ENCODE data around the gene PARVB. TPM values are rescaled to one million over a fixed set of nuclear protein-coding genes. Genes with fewer than 3 reads are reported as not detected.

PARVB gene
- total RNA-seq, 2 donors from 2014 or later = 7.3 to 9.2 TPM

DNA sequence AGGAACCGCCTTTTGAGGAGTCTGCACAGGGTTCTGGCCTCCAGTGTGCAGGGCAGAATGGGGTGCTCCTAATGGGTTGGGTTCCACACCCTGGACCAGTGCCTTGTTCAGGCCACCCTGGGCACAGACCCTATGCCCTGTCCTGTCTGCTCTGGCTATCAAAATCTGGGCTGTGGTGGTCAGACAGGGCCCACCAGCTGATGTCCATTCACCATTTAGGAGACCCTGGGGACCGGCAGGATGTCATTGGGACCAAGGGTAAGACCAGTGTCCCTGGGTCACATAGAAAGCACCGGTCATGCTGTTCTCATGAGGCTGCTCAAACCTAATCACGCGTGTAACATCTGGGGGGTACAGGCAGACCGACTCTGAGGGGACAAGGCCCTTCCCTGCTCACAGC lies 194.0 kb downstream of the PARVB start:
- Histone ChIP-seq H3K36me3 (replicated peaks in 1 of 2; ENCODE audit: insufficient read depth in 1 of 2, low read depth in 2 of 2) (no peaks in the 10 kb centered on the region), H3K27ac (no peak overlapping the region), H3K27me3 (no peaks in the 10 kb centered on the region), H3K9me3 (no peaks in the 10 kb centered on the region), H3K4me3 (no peak overlapping the region), H3K4me1 (no peaks in the 10 kb centered on the region)
- intact Hi-C loops (cut with DNase I) = no loop called here
- WGBS, 2 donors = 73 to 85% methylated on average over 5 to 6 of the region's 6 CpGs
- DNase-seq = no peak
- ATAC-seq = no peak
- TF ChIP-seq POLR2A (IDR thresholded peaks at IDR 0.05) = no peak
- TF ChIP-seq, protein P1, sequence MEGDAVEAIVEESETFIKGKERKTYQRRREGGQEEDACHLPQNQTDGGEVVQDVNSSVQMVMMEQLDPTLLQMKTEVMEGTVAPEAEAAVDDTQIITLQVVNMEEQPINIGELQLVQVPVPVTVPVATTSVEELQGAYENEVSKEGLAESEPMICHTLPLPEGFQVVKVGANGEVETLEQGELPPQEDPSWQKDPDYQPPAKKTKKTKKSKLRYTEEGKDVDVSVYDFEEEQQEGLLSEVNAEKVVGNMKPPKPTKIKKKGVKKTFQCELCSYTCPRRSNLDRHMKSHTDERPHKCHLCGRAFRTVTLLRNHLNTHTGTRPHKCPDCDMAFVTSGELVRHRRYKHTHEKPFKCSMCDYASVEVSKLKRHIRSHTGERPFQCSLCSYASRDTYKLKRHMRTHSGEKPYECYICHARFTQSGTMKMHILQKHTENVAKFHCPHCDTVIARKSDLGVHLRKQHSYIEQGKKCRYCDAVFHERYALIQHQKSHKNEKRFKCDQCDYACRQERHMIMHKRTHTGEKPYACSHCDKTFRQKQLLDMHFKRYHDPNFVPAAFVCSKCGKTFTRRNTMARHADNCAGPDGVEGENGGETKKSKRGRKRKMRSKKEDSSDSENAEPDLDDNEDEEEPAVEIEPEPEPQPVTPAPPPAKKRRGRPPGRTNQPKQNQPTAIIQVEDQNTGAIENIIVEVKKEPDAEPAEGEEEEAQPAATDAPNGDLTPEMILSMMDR (IDR thresholded peaks at IDR 0.05) = no peak

GRCh38 chr22:44219101-44219870 lies 195.2 kb downstream of the PARVB start:
- H3K27ac ChIP-seq = no peak overlapping the region
- H3K36me3 ChIP-seq (replicated peaks in 1 of 2; ENCODE audit: insufficient read depth in 1 of 2, low read depth in 2 of 2) = no peaks in the 10 kb centered on the region
- DNase-seq = no peak
- H3K4me3 ChIP-seq = no peak overlapping the region
- WGBS, 2 donors = 66 to 81% methylated on average over 9 to 21 of the region's 21 CpGs
- no peaks in the 10 kb centered on the region for H3K9me3 ChIP-seq
- intact Hi-C loops (cut with DNase I) = no loop called here
- ATAC-seq = no peak
- TF ChIP-seq, protein P1 (IDR thresholded peaks at IDR 0.05) = no peak
- TF ChIP-seq POLR2A (IDR thresholded peaks at IDR 0.05) = no peak
- no peaks in the 10 kb centered on the region for H3K27me3 ChIP-seq
- H3K4me1 ChIP-seq = no peaks in the 10 kb centered on the region

DNA sequence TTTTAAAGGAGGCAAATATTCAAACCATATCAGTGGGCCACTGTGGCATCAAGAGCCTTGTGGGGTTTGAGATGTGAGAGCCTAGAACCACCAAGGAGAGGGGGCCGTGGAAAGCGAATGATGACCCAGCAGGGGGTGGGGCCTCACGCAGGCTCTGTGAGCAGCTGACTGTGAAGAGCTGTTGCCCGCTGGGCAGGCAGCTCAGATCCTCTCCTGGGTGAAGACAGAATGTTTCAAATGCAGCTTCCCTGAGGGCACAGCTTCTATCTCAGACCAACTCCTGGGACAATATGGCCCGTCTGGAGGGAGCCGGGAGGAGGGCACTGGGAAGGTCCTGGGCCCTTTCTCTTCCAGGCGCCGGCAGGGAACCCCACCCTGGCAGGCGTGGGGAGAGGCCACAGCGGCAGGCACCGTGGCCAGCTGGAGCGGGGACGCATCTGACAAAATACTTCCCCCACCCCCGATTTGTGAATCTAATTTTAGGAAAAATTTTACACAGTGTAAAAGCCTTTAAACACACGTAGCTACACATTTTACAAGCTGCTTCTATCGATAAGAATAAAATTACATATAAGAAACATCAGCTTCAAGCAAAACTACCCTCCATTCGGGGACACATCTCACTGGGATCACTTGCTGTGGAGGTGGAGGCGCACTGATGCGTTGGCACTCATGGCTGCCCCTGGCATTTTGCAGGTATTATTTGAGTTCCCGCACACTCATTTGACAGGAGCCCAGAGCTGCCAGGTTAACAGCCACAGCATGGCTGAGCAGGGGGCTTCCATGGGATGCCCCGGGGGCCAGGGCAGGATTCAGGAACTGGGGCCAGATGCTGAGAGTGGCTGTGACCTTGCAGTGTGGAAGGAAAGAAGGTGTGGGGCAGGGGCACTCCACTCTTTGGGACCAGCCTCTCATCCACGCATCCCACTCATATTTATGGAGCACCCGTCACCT lies 196.9 kb downstream of the PARVB start:
- H3K27ac ChIP-seq = no peak overlapping the region
- H3K9me3 ChIP-seq = no peaks in the 10 kb centered on the region
- H3K27me3 ChIP-seq = no peaks in the 10 kb centered on the region
- H3K4me1 ChIP-seq = no peaks in the 10 kb centered on the region
- 62 to 64% methylated on average over 23 of the region's 23 CpGs for WGBS, 2 donors
- no peak overlapping the region for H3K4me3 ChIP-seq
- TF ChIP-seq POLR2A (IDR thresholded peaks at IDR 0.05) = no peak
- TF ChIP-seq, protein P1 (IDR thresholded peaks at IDR 0.05) = no peak
- intact Hi-C loops (cut with DNase I) = no loop called here
- DNase-seq (no peak), ATAC-seq (no peak)
- H3K36me3 ChIP-seq (replicated peaks in 1 of 2; ENCODE audit: insufficient read depth in 1 of 2, low read depth in 2 of 2) = no peaks in the 10 kb centered on the region

- Histone ChIP-seq H3K4me1 (no peaks in the 10 kb centered on the region), H3K36me3 (replicated peaks in 1 of 2; ENCODE audit: insufficient read depth in 1 of 2, low read depth in 2 of 2) (no peaks in the 10 kb centered on the region), H3K9me3 (no peaks in the 10 kb centered on the region), H3K4me3 (no peak overlapping the region), H3K27me3 (no peaks in the 10 kb centered on the region), H3K27ac (no peak overlapping the region)
- TF ChIP-seq POLR2A (IDR thresholded peaks at IDR 0.05) = no peak
- TF ChIP-seq, protein P1 (IDR thresholded peaks at IDR 0.05) = no peak
- DNase-seq (no peak), ATAC-seq (no peak)
- WGBS, 2 donors = 82 to 85% methylated on average over 9 to 11 of the region's 11 CpGs
- intact Hi-C loops (cut with DNase I) = no loop called here
Observed at GRCh38 chr22:44221710-44222475, 197.8 kb downstream of the PARVB start.

Other genes with a start within 250 kb of the PARVB start
- gene EFCAB6, start 212.0 kb upstream of the PARVB start, total RNA-seq = 1 to 10 TPM; 4.0 to 4.4 TPM
- under 1 TPM in 1 of 2 donors, not detected in 1; 0.26 TPM for gene SULT4A1, start 161.8 kb upstream of the PARVB start, total RNA-seq
- not detected for gene PNPLA5, start 132.3 kb upstream of the PARVB start, total RNA-seq
- under 1 TPM; 0.66 to 0.78 TPM for gene PNPLA3, start 100.5 kb upstream of the PARVB start, total RNA-seq
- gene SAMM50, start 68.9 kb upstream of the PARVB start, total RNA-seq = 10 to 100 TPM; 10.2 to 20.2 TPM
- gene PARVG, start 156.6 kb downstream of the PARVB start, total RNA-seq = 10 to 100 TPM in 1 of 2 donors, 1 to 10 TPM in 1; 8.8 to 13.2 TPM

Measured in body of pancreas (tissue), 4 donors.